ENCODE results near the gene CDH16.

Gene CDH16

GRCh38 chr16:66947302-66948065 lies 28.8 kb upstream of the CDH16 start:
- Histone ChIP-seq H3K4me3 (replicated peaks; ENCODE audit: insufficient read depth, low read length) (peak overlapping the region; percentile 22), H3K27ac (replicated peaks) (no peak overlapping the region), H3K27me3 (ENCODE audit: insufficient read depth, poor library complexity, severe bottlenecking) (peaks cover 28% of the 10 kb centered on the region)
- DNase-seq (ENCODE audit: low read depth in 1 of 2, low spot score in 1 of 2), result peak; percentile 38 to 79
- TF ChIP-seq GABPA (IDR thresholded peaks at IDR 0.05; ENCODE audit: low read depth), result no peak
- TF ChIP-seq CTCF (IDR thresholded peaks at IDR 0.05; ENCODE audit: insufficient read depth, low read length), result peak; percentile 83

GRCh38 chr16:66946974-66947301 lies 28.3 kb upstream of the CDH16 start:
- no peak overlapping the region for H3K4me3 ChIP-seq (replicated peaks; ENCODE audit: insufficient read depth, low read length)

GRCh38 chr16:66946541-66946940 lies 27.9 kb upstream of the CDH16 start:
- Histone ChIP-seq H3K4me3 (replicated peaks; ENCODE audit: insufficient read depth, low read length) (no peak overlapping the region), H3K27me3 (ENCODE audit: insufficient read depth, poor library complexity, severe bottlenecking) (peaks cover 28% of the 10 kb centered on the region), H3K27ac (replicated peaks) (no peak overlapping the region)
- TF ChIP-seq GABPA (IDR thresholded peaks at IDR 0.05; ENCODE audit: low read depth), result no peak
- no peak for TF ChIP-seq REST (IDR thresholded peaks at IDR 0.05; ENCODE audit: insufficient replicate concordance, low read depth)
- no peak for TF ChIP-seq CTCF (IDR thresholded peaks at IDR 0.05; ENCODE audit: insufficient read depth, low read length)
- no peak for TF ChIP-seq POLR2AphosphoS5 (IDR thresholded peaks at IDR 0.05; ENCODE audit: low read depth)
- TF ChIP-seq SPI1 (IDR thresholded peaks at IDR 0.05; ENCODE audit: borderline replicate concordance, low read depth), result no peak
- no peak for DNase-seq (ENCODE audit: low read depth in 1 of 2, low spot score in 1 of 2)

More at GRCh38 chr16:66946974-66947301, 28.3 kb upstream of the CDH16 start:
- Histone ChIP-seq H3K27me3 (ENCODE audit: insufficient read depth, poor library complexity, severe bottlenecking) (peaks cover 28% of the 10 kb centered on the region), H3K27ac (replicated peaks) (no peak overlapping the region)
- DNase-seq (ENCODE audit: low read depth in 1 of 2, low spot score in 1 of 2), result no peak
- TF ChIP-seq REST (IDR thresholded peaks at IDR 0.05; ENCODE audit: insufficient replicate concordance, low read depth), result no peak
- no peak for TF ChIP-seq SPI1 (IDR thresholded peaks at IDR 0.05; ENCODE audit: borderline replicate concordance, low read depth)
- no peak for TF ChIP-seq GABPA (IDR thresholded peaks at IDR 0.05; ENCODE audit: low read depth)
- TF ChIP-seq CTCF (IDR thresholded peaks at IDR 0.05; ENCODE audit: insufficient read depth, low read length), result no peak
- no peak for TF ChIP-seq POLR2AphosphoS5 (IDR thresholded peaks at IDR 0.05; ENCODE audit: low read depth)

- peaks cover 24% of the 10 kb centered on the region for H3K27me3 ChIP-seq (ENCODE audit: insufficient read depth, poor library complexity, severe bottlenecking)
- TF ChIP-seq REST (IDR thresholded peaks at IDR 0.05; ENCODE audit: insufficient replicate concordance, low read depth), result no peak
- no peak for TF ChIP-seq POLR2AphosphoS5 (IDR thresholded peaks at IDR 0.05; ENCODE audit: low read depth)
- no peak for TF ChIP-seq GABPA (IDR thresholded peaks at IDR 0.05; ENCODE audit: low read depth)
- TF ChIP-seq SPI1 (IDR thresholded peaks at IDR 0.05; ENCODE audit: borderline replicate concordance, low read depth), result no peak
- no peak for TF ChIP-seq CTCF (IDR thresholded peaks at IDR 0.05; ENCODE audit: insufficient read depth, low read length)
- no peak overlapping the region for H3K4me3 ChIP-seq (replicated peaks; ENCODE audit: insufficient read depth, low read length)
- no peak overlapping the region for H3K27ac ChIP-seq (replicated peaks)
- DNase-seq (ENCODE audit: low read depth in 1 of 2, low spot score in 1 of 2), result no peak
Measured at GRCh38 chr16:66945939-66946338, 27.3 kb upstream of the CDH16 start.

Data from HL-60 (cell line).